Central memory CD8-positive, alpha-beta T cell (primary cell): Measurements from ENCODE around the gene CLEC2D.
A peak's percentile ranks its signal among the peaks of the same experiment; 100 is the strongest.
"Not testable (repeated sequence)": the region's sequence is repeated elsewhere in the genome, so short reads cannot be mapped to it uniquely, and the experiment has no call there.

Experiments used
- ATAC-seq: fragments of 150-1000 bp; cut with Tn5 transposase; replicated peaks from 2 replicates; pipeline ENCODE4 v1.10.0; 2022; ENCODE audit warnings: mild to moderate bottlenecking, moderate FRiP score, moderate number of reproducible peaks; ENCODE audit not compliant: poor library complexity, severe bottlenecking; ENCODE audit errors: extremely low read depth
- DNase-seq, 2 donors: peaks; one replicate each; pipeline ENCODE4 v3.0.0; 2021; ENCODE audit warnings: low spot score in 2 of 2
- H3K27ac Mint-ChIP-seq: one replicate; pipeline ENCODE4 v1.8.0; 2022; ENCODE audit warnings: low read depth, mild to moderate bottlenecking, moderate library complexity, mixed read lengths
- H3K27me3 Mint-ChIP-seq: one replicate; pipeline ENCODE4 v1.8.0; 2022; ENCODE audit warnings: mixed read lengths
- H3K36me3 Mint-ChIP-seq: one replicate; pipeline ENCODE4 v1.8.0; 2022; ENCODE audit warnings: mild to moderate bottlenecking, moderate library complexity, mixed read lengths; ENCODE audit not compliant: insufficient read depth
- H3K4me1 Mint-ChIP-seq: one replicate; pipeline ENCODE4 v1.8.0; 2022; ENCODE audit warnings: mixed read lengths
- H3K4me3 Mint-ChIP-seq: one replicate; pipeline ENCODE4 v1.8.0; 2022; ENCODE audit warnings: mild to moderate bottlenecking, moderate library complexity, mixed read lengths
- H3K9me3 Mint-ChIP-seq: one replicate; pipeline ENCODE4 v1.8.0; 2022; ENCODE audit warnings: mixed read lengths

The CLEC2D gene

DNA sequence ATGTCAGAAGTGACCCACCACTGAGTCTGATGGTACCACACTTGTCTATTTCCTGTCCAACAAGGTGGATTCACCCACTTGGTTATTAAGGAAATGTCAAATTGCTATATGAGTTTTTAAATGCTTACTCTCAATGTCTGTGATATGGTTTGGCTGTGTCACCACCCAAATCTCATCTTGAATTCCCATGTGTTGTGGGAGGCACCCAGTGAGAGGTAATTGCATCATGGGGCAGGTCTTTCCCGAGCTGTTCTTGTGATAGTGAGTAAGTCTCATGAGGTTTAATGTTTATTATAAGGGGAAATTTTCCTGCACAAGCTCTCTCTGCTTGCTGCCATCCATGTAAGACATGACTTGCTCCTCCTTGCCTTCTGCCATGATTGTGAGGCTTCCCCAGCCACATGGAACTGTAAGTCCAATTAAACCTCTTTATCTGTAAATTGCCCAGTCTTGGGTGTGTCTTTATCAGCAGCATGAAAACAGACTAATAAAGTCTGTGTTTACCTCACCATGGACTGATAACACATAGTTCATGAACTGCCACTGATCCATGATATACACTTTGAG, 24.4 kb upstream of the CLEC2D start:
- DNase-seq, H3K9me3 Mint-ChIP-seq, H3K27me3 Mint-ChIP-seq, ATAC-seq, H3K4me3 Mint-ChIP-seq: not testable (repeated sequence)
- Mint-ChIP-seq H3K27ac (peak overlapping the region; percentile 49), H3K36me3 (peaks cover 22% of the 10 kb centered on the region), H3K4me1 (peaks cover 44% of the 10 kb centered on the region)

DNA sequence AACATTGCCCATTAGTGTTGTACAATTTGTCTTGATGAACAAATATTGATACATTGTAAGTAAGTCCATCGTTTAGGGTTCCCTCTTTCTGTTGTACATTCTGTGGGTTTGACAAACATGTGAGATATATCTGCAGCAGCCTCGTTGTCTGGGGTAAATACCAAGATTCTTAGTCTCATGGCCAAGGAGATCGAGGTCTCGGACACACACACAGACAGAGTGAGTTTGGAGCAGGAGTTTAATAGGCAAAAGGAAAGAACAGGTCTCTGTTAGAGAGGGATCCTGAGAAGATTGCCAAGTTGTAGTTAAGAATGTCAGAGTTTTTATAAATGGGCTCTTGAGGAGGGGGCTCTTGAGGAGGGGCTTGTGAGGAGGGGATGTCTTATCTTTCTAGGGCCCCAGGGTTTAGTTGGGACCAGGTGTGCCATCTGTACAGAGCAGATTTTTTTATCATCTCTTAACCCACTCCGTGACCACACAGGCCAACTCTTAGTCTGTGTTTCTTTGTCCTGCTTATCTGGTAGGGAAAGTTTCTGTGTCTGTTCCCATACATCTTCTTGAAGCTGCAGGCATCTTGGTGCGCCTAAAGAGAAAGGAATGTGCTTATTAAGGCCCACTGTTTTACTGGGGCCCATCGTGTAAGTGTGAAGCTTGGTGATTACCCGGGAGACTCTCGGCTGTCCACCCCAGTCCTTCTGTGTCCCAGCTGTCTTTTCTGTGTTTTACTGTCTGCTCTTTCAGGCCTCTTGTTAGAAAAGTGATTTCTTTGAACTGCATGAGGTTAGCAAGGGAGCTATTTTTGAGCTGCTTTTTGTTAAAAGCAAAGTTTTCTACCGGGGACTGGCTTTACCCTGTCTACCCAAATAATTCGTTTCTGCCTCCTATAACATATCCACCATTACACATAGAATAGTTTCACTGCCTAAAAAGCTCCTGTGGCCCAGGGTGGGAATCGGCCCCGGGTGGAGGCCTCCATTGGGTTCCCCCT, 22.4 kb upstream of the CLEC2D start:
- H3K4me3 Mint-ChIP-seq, result peak overlapping the region; percentile 98
- DNase-seq (no peak), ATAC-seq (peak; percentile 4)
- peaks cover 37% of the 10 kb centered on the region for H3K36me3 Mint-ChIP-seq
- peaks cover 11% of the 10 kb centered on the region for H3K9me3 Mint-ChIP-seq
- H3K27ac Mint-ChIP-seq, result peak overlapping the region; percentile 97
- H3K27me3 Mint-ChIP-seq, result no peaks in the 10 kb centered on the region
- peaks cover 63% of the 10 kb centered on the region for H3K4me1 Mint-ChIP-seq

DNA sequence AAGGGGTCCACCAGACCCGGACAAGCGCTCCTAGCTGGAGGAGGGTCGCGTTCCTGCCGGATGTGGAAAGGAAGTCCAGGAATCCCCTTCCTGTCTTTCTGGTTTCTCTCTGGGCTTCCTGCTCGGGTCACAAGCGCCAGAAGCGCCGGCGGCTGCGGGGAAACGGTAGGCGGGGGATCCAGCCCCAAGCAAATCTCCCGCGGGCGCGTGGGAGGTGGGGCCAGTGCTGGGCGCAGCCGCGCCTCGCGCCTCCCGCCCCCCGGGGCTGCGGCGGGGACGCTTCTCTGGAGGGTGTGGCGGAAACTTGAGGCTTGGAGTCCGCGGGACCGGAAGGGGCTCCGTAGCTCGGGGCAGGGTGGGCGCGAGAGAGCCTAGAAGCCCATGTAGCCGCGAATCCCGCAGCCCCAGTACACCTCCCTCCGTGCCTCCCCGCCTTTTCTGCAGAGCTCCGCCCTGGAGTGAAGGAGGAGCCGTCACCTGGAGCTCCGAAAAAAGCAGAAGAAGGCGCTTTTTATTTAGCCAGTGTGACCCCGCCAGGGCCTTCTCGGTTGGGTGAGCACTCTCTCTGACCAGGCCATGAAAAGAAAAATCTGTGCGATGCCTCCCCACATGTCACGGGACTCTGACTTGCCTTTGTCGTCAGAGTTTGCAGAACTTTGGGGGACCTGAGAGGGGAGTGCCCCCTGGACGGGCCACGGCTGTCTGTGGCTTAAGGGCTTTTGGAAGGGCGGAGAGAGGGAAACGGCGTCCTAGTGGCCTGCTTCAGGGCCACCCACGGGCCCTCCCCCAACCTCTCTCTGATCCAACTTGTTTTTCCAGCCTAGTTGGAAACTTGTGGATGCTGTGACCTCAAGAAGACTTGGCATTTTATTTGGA, 21.4 kb upstream of the CLEC2D start:
- DNase-seq, result peak; percentile 83 to 90
- peaks cover 11% of the 10 kb centered on the region for H3K9me3 Mint-ChIP-seq
- H3K36me3 Mint-ChIP-seq, result peaks cover 37% of the 10 kb centered on the region
- H3K27me3 Mint-ChIP-seq, result no peaks in the 10 kb centered on the region
- H3K4me1 Mint-ChIP-seq, result peaks cover 61% of the 10 kb centered on the region
- peak overlapping the region; percentile 98 for H3K4me3 Mint-ChIP-seq
- peak overlapping the region; percentile 97 for H3K27ac Mint-ChIP-seq
- peak; percentile 75 for ATAC-seq

DNA sequence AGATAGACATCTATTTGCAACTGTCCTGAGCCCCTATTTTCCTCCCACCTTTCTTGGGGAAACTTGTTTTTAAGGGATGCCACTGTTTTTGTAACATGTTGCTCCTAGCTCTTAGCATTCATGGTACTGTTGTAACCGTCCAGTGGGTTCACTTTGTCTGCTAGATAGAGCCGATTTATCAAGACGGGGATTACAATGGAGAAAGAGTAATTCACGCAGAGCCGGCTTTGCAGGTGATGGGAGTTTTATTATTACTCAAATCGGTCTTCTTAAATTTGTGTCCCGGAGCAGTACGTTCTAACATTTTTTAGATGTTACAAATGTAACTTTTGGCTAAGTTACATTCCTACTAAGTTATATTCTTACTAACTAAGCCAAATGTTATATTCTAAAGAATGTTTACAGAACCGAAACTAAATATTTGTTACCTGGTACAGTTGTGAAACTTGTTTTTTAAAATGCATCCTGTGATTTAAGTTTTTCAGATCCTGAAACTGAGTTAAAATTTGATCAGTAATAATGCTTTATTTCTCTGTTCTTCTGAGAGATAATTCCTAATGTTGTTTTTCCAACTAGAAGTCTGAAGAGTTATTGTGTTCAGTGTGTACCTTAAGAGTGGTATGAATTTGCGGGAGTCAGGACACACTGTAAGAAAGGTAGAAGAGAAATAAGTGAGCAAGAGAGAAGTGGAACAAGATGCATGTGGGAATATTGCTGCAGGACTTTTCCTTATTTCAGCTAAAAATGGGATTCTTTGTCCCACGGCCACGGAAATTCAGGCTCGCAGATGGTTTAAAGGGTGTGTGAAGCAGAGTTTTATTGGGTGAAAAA, 20.6 kb upstream of the CLEC2D start:
- peaks cover 61% of the 10 kb centered on the region for H3K4me1 Mint-ChIP-seq
- peaks cover 41% of the 10 kb centered on the region for H3K36me3 Mint-ChIP-seq
- peak; percentile 4 for ATAC-seq
- no peaks in the 10 kb centered on the region for H3K27me3 Mint-ChIP-seq
- no peak for DNase-seq
- H3K4me3 Mint-ChIP-seq, result peak overlapping the region; percentile 98
- peak overlapping the region; percentile 97 for H3K27ac Mint-ChIP-seq
- H3K9me3 Mint-ChIP-seq, result peaks cover 11% of the 10 kb centered on the region

DNA sequence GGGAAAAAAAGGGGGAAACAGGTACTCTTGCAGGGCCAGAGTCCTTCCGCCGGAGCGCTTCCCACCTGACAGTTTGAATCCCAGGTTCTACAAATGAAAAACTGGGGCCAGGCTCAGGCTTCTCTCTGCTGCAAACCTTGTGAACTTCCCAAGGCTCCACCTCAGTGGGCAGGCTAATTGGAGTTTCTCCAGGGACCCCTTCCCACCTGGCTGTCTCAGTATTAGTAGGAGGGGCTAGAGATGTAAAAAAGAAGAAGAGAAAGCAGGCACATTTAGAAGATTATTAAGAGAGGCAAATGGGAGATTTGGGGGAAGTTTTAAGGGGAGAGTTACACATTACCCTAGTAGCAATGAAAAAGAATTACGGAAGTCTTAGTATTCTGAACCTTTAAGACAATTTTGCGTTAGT, 20.0 kb upstream of the CLEC2D start:
- no peak for ATAC-seq
- Mint-ChIP-seq H3K4me3 (peak overlapping the region; percentile 98), H3K9me3 (peaks cover 11% of the 10 kb centered on the region), H3K4me1 (peaks cover 61% of the 10 kb centered on the region), H3K36me3 (peaks cover 42% of the 10 kb centered on the region), H3K27me3 (no peaks in the 10 kb centered on the region), H3K27ac (peak overlapping the region; percentile 97)
- no peak for DNase-seq

DNA sequence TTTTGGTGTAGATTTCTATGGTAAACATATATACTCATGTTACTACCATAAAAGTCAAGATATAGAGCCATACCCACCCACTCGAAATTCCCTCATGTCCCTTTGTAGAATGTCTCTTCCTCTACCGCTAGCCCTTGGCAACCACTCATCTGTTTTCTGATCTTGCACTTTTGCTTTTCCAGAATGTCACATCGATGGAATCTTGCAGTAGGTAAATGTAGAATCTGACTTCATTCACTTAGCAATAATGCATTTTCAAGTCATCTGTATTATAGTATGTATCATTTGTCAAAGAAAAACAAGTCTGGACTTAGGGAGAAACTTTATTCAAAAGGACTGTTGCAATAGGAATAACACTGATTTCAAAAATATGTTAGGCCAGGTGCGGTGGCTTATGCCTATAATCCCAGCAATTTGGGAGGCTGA, 19.3 kb upstream of the CLEC2D start:
- DNase-seq, result no peak
- Mint-ChIP-seq H3K36me3 (peaks cover 47% of the 10 kb centered on the region), H3K4me3 (peak overlapping the region; percentile 98), H3K27me3 (no peaks in the 10 kb centered on the region), H3K27ac (peak overlapping the region; percentile 97), H3K4me1 (peaks cover 65% of the 10 kb centered on the region), H3K9me3 (peaks cover 9% of the 10 kb centered on the region)
- no peak for ATAC-seq

DNA sequence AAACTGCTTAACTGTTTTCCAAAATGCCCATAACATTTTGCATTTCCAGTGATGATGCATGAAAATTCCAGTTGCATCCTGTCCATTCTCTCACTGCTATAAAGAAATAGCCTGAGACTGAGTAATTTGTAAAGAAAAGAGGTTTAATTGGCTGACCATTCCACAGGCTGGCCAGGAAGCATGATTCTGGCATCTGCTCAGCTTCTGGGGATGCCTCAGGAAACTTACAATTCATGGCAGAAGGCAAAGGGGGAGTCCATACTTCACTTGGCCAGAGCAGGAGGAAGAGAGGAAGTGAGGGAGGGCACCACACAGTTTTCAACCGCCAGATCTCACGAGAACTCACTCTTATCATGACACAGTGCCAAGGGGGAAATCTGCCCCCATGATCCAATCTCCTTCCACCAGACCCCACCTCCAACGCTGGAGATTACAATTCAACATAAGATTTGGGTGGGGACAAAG, 18.2 kb upstream of the CLEC2D start:
- H3K4me3 Mint-ChIP-seq, result peak overlapping the region; percentile 98

DNA sequence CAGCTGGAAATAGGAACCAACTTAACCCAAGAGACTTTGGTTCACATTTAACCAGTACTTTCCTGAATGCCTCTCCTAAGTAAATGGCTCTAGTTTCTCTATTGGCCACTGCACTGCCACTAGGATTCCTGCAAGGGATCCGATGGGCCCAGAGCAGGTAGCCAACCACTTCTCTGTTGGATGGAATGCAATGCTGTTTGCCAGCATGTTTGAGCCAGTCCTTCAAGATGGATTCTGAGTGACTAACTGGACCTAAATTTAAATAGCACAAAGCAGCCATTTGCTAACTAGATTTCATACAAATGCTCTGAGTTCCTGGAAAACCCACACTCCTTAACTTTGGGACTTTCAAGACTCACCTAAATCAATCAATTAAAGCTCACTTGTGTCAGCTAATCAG, 9.5 kb upstream of the CLEC2D start:
- no peaks in the 10 kb centered on the region for H3K27me3 Mint-ChIP-seq
- DNase-seq, result no peak
- H3K9me3 Mint-ChIP-seq, result no peaks in the 10 kb centered on the region
- H3K27ac Mint-ChIP-seq, result no peak overlapping the region
- H3K4me1 Mint-ChIP-seq, result peaks cover 74% of the 10 kb centered on the region
- no peak for ATAC-seq
- peaks cover 63% of the 10 kb centered on the region for H3K36me3 Mint-ChIP-seq
- H3K4me3 Mint-ChIP-seq, result no peak overlapping the region

More for the DNA sequence above, 18.2 kb upstream of the CLEC2D start:
- no peak for DNase-seq
- ATAC-seq, result no peak
- peaks cover 5% of the 10 kb centered on the region for H3K9me3 Mint-ChIP-seq
- peaks cover 55% of the 10 kb centered on the region for H3K36me3 Mint-ChIP-seq
- H3K27ac Mint-ChIP-seq, result peak overlapping the region; percentile 97
- no peaks in the 10 kb centered on the region for H3K27me3 Mint-ChIP-seq
- H3K4me1 Mint-ChIP-seq, result peaks cover 71% of the 10 kb centered on the region

DNA sequence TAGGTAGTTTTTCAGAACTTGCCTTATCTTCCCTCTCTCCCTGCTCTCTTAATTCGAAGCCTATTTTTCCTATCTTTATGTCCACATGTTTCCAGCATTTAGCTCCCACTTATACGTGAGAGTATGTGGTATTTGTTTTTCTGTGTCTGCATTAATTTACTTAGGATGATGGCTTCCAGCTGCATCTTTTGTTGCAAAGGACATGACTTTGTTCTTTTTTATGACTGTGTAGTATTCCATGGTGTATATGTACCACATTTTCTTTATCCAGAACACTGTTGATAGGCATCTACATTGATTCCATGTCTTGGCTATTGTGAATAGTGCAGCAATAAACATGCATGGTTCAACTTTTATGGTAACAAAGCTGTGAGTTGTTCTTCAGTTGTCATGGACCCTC, 7.8 kb upstream of the CLEC2D start:
- H3K4me3 Mint-ChIP-seq, result no peak overlapping the region
- ATAC-seq, result no peak

DNA sequence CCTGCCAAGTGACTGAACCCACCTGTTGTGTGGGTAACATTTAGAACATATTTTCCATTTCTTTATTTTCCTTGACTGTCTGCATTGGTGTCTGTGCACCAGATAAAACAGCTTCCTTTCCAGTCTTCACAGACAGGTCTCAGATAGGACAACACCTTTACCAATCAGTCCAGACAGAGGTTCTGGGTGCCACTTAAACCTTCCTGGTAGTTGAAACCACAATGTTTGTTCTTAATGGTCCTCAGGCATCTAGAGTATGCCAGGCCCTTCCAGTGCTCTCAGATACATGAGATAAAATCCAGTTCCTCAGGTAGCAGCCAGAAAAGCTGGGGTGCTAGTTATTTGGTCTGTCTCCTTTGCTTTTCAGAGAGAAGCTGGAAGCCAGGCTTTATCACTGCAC, 7.0 kb upstream of the CLEC2D start:
- H3K4me3 Mint-ChIP-seq, result peak overlapping the region; percentile 56
- H3K27me3 Mint-ChIP-seq, result no peaks in the 10 kb centered on the region
- ATAC-seq (peak; percentile 70), DNase-seq (no peak)
- peaks cover 59% of the 10 kb centered on the region for H3K4me1 Mint-ChIP-seq
- peaks cover 56% of the 10 kb centered on the region for H3K36me3 Mint-ChIP-seq
- H3K9me3 Mint-ChIP-seq, result no peaks in the 10 kb centered on the region
- H3K27ac Mint-ChIP-seq, result peak overlapping the region; percentile 68

More for the DNA sequence above, 7.8 kb upstream of the CLEC2D start:
- Mint-ChIP-seq H3K36me3 (peaks cover 55% of the 10 kb centered on the region), H3K4me1 (peaks cover 58% of the 10 kb centered on the region), H3K9me3 (no peaks in the 10 kb centered on the region), H3K27me3 (no peaks in the 10 kb centered on the region), H3K27ac (peak overlapping the region; percentile 49)
- DNase-seq, result no peak

DNA sequence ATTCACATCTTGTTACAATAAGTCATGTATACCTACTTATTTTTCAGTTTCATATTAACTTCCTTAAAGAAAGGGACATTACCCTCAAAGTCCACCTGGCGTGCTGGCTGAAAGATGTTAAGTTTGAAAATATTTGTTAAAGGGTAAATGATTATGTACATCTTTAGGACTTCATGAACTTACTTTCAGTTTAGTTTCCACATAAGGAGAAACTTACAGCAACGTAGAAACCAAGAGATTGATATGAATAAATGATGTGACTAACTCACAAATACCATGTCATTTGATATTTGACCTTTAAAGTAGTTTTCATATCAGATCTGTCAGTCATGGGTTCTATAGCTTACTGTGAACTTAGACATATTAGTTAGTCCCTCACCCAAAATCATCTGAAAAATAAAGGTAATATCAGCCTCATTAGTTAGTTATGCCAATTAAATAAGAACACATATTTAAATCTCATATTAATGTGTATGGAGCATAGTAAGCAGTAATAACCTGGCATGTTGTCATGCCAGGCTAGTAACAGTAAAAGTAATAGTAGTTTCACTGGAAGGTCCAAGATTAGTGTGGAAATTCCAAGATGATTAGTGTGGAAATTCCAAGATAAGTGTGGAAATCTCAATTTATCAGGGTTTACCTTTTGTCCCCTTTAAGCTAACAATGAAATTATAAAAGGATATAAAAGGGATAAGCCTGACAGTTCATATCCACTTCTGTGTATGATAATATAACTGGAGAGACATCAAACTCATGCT, 1.9 kb upstream of the CLEC2D start:
- peak overlapping the region; percentile 91 for H3K27ac Mint-ChIP-seq
- peaks cover 43% of the 10 kb centered on the region for H3K36me3 Mint-ChIP-seq
- H3K4me1 Mint-ChIP-seq, result peaks cover 62% of the 10 kb centered on the region
- no peaks in the 10 kb centered on the region for H3K9me3 Mint-ChIP-seq
- ATAC-seq, result no peak
- DNase-seq, result no peak
- peak overlapping the region; percentile 78 for H3K4me3 Mint-ChIP-seq
- no peaks in the 10 kb centered on the region for H3K27me3 Mint-ChIP-seq
